ENCODE results near the gene PRX.
"Not testable (repeated sequence)": the region's sequence is repeated elsewhere in the genome, so short reads cannot be mapped to it uniquely, and the experiment has no call there.

PRX gene

GRCh38 chr19:40413291-40413845 is at the start of gene PRX:
PRX (minus strand) TSS chr19:40413378; CDS start chr19:40407932, 5,446 bp downstream.
- DNase-seq (ENCODE audit: low read depth in 1 of 2, low spot score in 1 of 2): no peak

GRCh38 chr19:40461669-40462221 is 48.6 kb upstream of the PRX start:
- no peak for DNase-seq (ENCODE audit: low read depth in 1 of 2, low spot score in 1 of 2)

GRCh38 chr19:40460185-40460584 is 47.0 kb upstream of the PRX start:
- DNase-seq (ENCODE audit: low read depth in 1 of 2, low spot score in 1 of 2): no peak

- DNase-seq (ENCODE audit: low read depth in 1 of 2, low spot score in 1 of 2): no peak
Measured at GRCh38 chr19:40458597-40458974, 45.4 kb upstream of the PRX start.

GRCh38 chr19:40457953-40458596 is 44.9 kb upstream of the PRX start:
- no peak for DNase-seq (ENCODE audit: low read depth in 1 of 2, low spot score in 1 of 2)

GRCh38 chr19:40457048-40457447 is 43.9 kb upstream of the PRX start:
- no peak for DNase-seq (ENCODE audit: low read depth in 1 of 2, low spot score in 1 of 2)

GRCh38 chr19:40453943-40454342 is 40.8 kb upstream of the PRX start:
- not testable (repeated sequence) for DNase-seq (ENCODE audit: low read depth in 1 of 2, low spot score in 1 of 2)

GRCh38 chr19:40453151-40453735 is 40.1 kb upstream of the PRX start:
- DNase-seq (ENCODE audit: low read depth in 1 of 2, low spot score in 1 of 2): no peak

GRCh38 chr19:40452016-40452415 is 38.8 kb upstream of the PRX start:
- no peak for DNase-seq (ENCODE audit: low read depth in 1 of 2, low spot score in 1 of 2)

GRCh38 chr19:40450664-40451063 is 37.5 kb upstream of the PRX start:
- no peak for DNase-seq (ENCODE audit: low read depth in 1 of 2, low spot score in 1 of 2)

- no peak for DNase-seq (ENCODE audit: low read depth in 1 of 2, low spot score in 1 of 2)
Measured at GRCh38 chr19:40449506-40449905, 36.3 kb upstream of the PRX start.

GRCh38 chr19:40446263-40446784 is 33.1 kb upstream of the PRX start:
- DNase-seq (ENCODE audit: low read depth in 1 of 2, low spot score in 1 of 2): no peak

GRCh38 chr19:40445780-40446262 is 32.6 kb upstream of the PRX start:
- DNase-seq (ENCODE audit: low read depth in 1 of 2, low spot score in 1 of 2): no peak

GRCh38 chr19:40444825-40445312 is 31.7 kb upstream of the PRX start:
- no peak for DNase-seq (ENCODE audit: low read depth in 1 of 2, low spot score in 1 of 2)

GRCh38 chr19:40444000-40444824 is 31.0 kb upstream of the PRX start, which contains the start of gene SERTAD3:
SERTAD3 (minus strand) TSS chr19:40444335; CDS start chr19:40442080, 2,255 bp downstream.
- DNase-seq (ENCODE audit: low read depth in 1 of 2, low spot score in 1 of 2): peak; percentile 94 to 97

- peak; percentile 96 to 98 for DNase-seq (ENCODE audit: low read depth in 1 of 2, low spot score in 1 of 2)
Measured at GRCh38 chr19:40443131-40443999, 30.2 kb upstream of the PRX start.

- DNase-seq (ENCODE audit: low read depth in 1 of 2, low spot score in 1 of 2): no peak
Measured at GRCh38 chr19:40442328-40443130, 29.4 kb upstream of the PRX start.

GRCh38 chr19:40441719-40442253 is 28.6 kb upstream of the PRX start:
- no peak for DNase-seq (ENCODE audit: low read depth in 1 of 2, low spot score in 1 of 2)

GRCh38 chr19:40438284-40438683 is 25.1 kb upstream of the PRX start:
- no peak for DNase-seq (ENCODE audit: low read depth in 1 of 2, low spot score in 1 of 2)

All from activated T-helper 1 cell treated with anti-CD3 and anti-CD28 coated beads, Interleukin-2, amount 50 U/mL, for 16 hours (primary cell).